ENCODE data around the gene RUNX1.
"Not testable (repeated sequence)": the region's sequence is repeated elsewhere in the genome, so short reads cannot be mapped to it uniquely, and the experiment has no call there.

The RUNX1 gene

DNA sequence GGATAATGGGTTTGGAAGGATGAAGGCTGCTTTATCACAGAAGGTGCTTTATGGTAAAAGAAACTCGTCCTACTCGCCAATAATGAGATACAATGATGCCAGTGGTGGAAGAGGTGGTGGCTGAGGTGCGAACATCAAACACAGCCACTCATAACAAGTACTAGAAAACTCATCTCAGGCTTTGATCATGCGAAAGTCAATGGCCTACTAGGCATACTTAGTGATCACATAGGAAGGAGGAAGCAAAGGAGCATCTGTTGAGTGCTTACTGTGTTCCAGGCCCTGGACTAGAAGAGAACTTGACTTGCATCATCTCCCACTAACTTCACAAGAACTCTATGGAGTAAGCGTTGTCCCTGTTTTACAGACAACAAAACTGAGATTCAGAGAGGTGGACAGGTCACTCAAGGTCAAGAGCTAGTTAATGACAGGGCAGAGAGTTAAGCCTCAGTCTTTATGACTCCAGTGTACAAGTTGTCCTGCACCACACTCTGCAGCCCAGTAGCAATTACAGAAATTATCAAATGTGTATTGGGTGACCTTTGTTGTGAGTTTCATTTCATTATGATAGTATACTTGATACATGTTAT is 33.6 kb downstream of the RUNX1 start:
- DNase-seq = peak; percentile 43

DNA sequence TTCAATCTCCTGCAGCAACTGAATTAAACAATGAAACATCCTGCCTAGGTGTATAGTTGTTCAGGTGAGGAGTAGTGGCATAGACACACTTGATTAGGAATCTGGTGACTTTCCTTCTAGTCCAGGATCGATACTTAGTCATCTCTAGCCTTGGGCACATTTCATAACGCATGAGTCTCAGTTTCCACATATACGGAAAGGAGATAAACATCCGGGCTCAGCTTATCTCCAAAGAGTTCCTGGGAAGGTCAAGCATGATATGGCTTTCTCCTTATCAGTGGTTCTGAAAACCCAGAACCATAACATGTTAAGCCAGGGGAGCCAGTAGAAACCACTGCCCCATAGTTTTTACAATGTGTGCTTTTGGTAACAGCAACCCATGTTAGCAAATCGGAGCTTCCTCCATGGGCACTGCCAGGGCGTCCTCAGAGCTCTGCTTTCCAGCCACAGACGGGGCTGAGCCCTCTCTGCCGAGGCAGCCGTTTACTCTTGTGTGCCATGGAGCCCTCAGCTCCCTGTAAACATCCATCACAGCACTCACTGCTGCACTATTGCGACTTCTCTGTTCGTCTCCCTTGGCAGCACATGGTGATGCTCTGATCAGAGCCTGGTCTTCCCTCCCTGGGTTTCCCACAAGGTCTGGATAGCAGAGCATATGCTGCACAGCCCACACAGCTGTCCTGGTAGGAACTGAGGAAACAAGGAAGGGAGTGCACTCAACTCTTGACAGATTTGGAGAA is 34.6 kb downstream of the RUNX1 start:
- DNase-seq = no peak

DNA sequence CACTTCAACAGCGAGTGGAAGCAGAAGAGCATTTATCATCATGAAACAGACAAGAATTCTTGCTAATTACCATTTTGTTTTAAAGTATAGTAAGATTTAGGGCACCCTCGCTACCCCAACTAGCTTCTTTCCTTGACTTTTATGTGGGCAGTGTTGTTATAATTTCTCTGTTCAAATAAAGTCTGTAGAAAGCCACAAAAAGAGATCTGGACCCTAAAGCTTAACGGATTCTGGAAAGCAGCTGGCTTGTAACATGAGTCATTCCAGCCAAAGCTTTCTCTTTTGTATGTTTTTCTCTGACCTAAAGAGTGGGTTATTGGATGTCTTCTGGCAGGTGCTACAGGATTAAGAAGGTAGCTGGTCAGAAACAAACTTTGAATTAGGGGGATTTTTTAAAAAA is 37.4 kb downstream of the RUNX1 start:
- no peak for DNase-seq

DNA sequence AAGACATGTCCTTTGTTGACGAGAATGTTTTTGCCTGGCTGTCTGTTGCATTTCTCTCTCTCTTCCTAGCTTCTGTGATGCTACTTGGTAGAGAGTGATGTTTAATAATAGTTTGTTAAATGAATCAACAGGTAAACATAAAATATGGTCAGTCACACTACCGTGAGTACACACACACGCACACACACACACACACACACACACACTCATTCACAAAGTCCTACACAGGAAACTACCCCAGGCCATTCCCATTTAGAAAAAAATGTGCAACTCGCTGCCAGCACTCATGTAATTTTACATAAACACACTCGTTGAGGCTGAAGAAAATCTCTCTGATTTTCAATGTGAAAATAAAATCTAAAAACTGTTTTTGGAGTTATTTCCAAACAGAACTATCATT is 38.7 kb downstream of the RUNX1 start:
- no peak for DNase-seq

DNA sequence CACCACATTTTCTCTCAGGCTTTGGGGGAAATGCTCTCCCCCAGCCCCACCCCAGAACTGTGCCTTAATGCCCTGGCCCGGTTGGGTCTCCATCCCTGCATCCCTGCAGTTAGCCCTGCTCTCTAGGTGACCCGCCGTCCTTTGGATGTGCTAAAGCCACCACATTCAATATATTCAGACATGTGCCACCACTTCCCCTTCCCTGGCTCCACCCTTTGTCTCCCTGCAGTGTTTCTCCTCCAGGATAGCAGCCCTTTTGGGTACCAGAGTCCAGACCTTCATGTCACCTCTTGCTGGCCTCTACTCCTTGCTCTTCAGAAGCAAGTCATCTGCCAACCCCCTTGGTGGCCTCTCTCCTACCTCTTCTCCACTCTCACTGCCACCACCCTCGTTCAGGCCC is 41.8 kb downstream of the RUNX1 start:
- no peak for DNase-seq

DNA sequence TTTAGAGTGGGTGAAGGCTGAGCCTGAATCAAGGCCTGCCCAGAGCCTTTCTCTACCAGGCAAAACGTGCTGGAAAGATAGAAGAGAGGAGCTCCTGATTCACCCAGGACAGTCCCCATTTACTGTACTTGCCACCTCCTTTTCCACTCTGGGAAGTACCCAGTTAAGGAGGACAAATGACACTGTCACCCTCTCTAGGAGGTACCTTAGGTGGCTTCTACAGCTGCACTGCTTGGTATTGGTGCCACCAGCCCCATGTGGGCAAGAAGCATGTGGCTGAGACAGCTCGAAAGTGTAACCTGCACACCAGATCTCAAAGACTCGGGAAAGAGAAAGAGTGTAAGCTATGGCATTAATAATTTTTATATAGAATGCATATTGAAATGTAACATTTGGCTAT is 42.3 kb downstream of the RUNX1 start:
- DNase-seq = no peak

DNA sequence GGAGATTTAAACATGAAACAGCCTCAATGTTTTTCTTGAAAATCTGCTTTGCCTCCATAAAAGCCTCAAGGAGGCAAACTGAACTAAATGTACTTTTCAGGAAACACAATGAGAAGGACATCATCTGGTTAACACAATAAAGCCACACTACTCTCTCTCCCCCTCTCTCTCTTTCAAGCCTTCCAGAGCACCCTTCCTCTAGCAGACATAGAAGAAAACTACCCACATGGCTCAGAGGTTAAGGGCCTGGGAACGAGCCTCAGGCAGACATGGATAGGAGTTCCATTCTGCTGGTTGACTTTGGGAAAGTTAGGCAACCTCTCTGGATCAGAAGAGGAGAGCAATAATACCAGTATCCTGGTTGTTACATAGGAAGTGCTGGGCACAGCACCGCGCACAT is 42.9 kb downstream of the RUNX1 start:
- no peak for DNase-seq

DNA sequence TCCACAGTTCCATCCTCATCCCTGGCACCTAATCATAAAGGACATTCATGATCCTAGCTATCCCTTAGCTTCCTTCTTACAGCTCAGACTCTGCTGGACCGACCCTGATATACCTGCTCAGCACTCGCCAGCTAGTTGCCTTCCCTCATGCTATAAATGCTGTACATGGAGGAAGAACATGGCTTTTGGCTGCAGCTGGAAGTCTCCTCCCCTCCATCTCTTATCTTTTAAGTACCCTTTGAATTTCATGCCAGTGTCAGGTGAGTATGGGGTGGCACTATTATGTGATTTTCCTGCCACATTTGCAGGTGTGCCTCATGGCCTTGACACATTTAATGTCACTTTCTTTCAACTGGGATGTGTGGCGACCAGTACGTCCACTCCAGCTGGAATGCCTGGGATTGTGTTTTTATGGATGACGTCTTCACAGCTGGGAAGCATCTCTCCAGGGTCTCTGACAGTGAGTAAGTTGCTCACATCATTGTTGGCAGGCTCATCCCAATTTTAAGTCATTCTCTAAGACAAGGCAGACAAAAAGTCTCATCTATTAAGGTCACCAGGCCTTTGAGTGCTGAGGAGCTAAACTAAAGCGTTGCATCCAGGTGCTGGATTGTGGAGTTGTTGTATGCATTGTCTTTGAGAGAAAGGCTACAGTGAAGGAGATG is 43.4 kb downstream of the RUNX1 start:
- no peak for DNase-seq

DNA sequence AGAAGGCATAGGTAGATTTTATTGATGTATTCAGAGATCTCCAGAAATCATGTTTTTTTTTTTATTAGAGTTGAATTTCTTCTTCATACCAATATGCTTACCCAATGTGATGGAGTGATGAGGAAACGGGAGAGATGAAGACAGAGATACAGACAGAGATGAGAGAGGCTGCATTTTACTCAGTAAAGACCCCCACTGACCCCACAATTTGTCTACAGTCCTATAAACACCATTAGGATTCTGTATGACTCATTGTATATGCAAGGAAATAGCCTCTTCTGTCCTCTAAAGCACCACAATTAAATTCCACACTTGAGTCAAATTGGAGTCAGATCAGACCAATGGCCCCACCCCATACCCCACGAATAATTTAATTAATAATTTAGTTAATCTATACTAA is 44.0 kb downstream of the RUNX1 start:
- DNase-seq = no peak

DNA sequence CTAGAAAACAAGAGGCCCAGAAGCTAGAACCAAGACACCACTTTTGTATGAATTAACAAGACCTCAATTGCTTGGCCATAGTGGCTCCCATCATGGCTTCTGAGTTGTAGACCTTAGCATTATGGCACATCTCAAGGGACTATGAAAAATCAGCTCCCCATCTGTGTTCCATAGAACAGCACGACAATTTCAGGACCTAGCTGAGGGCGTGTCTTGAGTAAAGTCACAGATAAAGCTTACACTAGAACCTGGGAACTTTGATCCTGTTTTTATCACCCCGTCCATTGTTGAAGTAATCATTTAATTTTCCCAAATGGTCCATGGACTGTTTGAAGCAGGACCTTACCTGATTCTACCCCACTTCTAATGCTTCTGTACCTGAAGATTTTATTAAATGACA is 44.8 kb downstream of the RUNX1 start:
- no peak for DNase-seq

DNA sequence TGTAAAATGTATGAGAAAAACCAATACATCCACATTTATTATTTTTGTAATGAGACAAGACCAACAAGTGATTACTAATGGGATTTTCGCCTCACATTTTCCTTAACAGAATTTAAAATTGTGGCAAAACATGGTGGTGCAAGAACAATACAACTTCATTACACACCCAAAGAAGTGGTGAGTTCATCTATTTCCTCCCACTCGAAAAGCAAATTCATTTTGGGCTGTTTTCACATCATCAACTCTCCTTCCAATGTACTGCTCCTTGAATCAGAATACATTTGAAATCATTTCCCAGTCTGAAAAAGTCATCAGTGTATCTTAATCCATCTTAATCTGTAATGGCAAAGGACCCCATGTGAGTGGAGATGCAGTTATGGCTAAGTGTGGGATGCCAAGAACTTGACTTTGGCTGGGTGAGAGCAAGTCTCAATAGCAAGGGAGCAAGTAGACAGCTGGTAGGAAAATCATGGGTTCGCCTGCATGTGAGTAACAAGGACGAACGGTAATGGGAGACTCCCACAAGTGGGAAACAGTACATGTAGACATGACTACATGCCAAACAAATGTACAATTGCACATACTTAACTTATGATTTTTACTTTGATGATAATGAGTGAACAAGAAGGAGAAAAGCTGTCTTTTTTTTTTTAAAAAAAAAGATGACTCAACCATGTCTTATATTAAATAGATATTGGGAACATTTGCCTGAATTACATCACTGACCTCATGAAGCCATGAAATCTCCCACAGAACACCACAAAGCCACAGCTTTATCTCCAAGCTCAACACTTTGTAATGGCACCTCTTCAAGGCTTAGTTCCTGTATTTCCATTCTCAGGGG is 46.0 kb downstream of the RUNX1 start:
- no peak for DNase-seq

DNA sequence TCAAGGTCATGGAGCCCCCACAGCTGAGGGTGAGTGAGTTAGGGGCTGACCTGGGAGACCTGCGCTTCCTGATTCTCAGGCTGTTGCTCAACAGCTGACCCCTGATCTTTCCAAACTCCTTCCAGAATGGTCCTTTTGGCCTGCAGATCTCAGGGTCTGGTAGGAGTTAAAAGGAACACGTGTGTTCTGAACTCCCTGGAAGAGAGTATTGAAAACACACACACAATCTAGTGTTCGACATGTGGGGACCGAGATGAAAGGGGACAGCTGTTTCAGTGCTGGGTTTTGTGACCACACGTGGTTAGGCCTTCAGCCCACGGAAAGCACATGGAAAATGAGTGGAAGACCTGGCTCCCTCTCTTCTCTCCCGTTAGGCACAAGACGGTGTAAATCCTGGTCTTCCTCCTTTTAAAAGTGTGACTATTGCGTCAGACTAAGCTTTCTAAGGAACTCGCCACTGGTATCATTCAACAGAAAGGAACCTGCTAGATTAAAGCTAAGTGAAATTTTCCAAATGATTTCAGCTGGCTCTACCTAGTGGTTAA is 49.6 kb downstream of the RUNX1 start:
- DNase-seq = no peak

DNA sequence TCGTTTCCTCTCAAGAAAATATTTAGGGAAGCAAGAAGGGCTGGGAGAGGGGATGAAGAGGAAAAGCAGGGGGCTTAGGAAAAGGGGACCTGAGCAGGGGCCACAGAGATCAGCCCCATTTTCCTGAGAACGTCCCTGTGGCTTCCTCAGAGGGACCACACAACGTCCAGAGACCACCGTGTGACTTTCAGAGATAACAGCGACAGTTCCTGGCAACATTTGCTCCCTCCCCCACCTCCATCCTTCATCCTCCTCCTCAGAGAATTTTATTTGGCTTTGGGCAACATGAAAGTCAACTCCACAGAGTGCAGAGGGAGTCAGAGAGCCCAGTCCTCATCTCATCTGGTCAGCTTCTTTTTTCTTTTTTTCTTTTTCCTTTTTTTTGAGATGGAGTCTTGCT is 50.9 kb downstream of the RUNX1 start:
- DNase-seq = no peak

DNA sequence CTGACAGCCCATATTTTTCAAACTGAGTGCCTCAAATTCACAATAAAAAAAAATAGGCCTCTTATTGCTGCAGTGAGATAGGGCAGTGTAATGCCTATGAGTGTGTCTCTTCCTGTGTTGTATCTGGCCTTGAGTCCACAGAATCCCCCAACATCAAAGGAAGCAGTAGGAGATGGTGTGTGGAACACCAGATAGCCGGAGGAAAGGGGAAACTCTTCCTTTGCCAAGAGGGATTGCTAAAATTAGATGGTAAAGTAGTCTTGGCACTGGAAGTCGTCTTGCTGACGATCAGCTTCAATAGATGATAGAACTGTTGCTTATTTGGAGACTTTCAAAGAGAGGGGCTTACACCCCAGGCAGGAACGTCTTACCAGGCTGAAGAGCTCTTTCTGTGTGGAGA is 51.8 kb downstream of the RUNX1 start:
- no peak for DNase-seq

DNA sequence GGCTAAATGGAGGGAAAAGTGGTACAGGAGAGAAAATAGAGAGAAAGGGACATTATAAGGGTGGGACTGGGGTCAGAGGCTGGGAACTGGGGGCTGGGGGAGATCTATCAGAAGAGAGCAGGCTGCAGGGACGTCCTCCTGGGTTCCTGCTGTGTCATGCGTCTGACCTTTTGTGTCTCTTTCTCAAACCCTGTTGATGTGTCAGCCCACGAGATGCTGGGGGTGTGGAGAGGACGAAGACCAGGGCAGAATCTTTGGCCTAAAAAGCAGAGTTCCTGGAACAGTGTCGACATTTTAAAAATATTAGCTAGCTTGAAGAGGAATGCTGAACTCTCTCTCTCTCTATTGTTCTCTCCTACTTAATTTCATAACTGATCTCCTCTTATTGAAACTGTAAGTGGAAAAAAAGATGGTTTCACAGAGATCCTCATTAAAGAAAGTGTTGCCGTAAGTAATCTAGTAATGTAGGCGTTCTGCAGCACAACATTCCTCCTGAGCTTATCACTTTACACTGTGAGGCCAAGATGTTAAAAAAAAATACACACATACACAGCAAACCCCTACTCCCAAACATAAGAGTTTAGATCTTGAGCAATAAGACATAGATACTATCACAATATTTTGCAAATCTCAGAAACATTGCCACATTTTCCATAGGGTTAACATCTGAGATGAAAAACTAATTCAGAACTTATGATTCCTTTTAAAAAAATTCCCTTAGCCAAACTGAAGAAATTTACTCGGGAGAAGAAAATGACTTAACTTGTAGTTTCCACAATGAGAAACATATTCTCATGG is 52.6 kb downstream of the RUNX1 start:
- no peak for DNase-seq

DNA sequence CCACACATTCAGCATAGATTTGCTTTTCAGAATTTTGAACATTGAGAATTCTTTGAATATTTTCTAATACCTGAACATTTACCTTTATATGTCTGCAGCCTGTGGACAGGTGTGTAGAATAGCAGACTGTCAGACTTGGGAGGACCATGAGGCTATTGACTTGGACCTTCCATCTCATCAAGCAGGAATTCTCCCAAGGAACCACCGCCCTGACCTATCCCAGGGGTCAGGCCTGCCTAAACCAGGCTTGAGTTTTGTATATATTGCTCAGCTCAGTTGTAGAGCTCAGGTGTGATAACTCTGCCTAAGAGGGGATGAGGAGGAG is 53.2 kb downstream of the RUNX1 start:
- no peak for DNase-seq

DNA sequence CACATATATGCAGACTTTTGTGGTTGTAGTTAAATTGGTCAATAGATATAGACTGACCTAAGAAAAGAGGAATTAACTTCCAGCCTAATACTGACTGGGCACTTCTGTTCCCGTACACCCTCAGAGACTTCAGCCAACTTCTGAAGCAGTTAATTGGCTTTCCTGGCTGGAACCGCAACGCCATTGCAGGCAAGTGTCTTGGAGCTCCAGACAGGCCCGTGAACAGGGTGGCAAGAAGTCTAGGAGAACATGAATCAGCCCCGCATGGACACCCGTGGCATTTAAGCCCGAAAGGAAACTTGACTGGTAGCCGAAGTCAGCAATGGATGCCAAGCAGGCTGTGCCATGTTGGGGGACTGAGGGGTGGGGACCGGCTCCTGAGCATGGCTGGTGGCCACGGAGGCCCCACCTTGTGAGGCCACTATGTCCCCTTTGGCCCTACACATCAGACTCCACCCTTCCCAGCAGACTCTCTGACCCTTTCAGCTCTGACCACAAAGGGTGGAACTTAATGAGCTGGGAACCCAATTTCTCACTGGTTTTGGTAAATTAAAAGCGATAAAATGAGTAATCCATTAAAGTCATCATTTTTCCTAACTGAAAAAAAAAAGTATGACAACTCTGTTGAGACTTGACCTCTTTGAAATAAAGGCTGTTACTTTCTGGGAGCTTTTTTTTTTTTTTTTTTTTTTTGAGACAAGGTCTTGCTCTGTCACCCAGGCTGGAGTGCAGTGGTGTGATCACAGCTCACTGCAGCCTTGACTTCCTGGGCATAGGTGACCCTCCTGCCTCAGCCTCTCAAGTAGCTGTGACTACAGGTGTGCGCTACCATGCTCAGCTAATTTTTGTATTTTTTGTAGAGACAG is 54.1 kb downstream of the RUNX1 start:
- no peak for DNase-seq

DNA sequence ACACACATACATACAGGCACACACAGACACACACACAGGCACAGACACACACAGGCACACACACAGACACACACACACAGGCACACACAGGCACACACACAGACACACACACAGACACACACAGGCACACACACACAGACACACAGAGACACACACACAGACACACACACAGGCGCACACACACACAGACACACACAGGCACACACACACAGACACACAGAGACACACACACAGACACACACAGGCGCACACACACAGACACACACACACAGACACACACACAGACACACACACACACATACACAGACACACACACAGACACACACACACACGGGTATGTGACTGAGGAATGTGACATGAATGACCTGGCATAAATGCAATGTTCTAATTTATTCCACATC is 55.6 kb downstream of the RUNX1 start:
- DNase-seq = not testable (repeated sequence)

DNA sequence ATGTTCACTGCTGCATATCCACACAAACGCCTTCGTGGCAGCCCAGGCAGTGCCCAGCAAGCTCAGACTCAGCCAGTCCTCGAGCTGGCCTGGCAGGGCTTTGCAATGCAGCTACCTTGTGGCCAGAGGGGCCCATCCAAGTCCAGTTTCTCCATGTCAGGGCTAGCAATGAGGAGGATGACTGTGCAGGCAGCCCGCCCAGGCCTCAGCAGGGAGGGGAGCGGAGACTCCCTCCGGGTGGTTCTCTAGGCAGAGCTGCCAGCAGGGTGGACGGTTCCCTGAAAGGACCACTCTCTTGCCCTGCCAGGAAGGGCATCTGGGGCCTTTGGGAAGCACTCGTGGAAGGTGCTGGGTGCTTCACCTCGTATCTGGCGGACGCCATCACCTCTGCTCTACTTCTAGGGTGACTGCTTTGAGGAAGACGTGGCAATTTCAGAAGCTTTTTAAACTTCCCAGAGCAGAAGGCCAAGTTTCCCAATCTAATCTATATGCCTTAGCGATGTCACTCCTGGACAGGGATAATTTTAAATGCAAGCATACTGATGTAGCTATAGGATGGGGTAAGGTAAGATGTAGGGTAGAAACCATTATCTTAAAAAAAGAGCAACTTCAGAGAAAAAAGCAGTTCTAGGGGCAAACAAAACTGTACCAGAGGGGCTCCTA is 56.2 kb downstream of the RUNX1 start:
- no peak for DNase-seq

DNA sequence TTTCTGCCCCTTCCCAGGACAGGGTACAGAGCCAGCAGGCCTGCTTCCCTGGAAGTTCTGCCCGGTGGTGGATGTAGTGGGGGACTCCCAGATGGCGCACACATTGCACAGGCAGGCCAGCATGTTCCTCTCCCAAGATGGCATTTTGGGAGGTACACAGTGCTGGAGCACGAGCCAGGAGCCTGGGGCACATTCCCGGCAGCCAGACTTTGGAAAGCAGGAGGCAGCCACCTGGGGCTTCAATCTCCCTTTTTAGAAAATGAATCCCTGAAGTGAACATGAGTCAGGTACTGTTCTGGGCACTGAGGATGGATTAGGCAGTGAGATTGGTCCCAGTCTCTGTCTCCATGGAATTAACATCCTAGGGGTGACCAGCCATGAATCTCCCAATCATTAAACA is 56.9 kb downstream of the RUNX1 start:
- DNase-seq = no peak

DNA sequence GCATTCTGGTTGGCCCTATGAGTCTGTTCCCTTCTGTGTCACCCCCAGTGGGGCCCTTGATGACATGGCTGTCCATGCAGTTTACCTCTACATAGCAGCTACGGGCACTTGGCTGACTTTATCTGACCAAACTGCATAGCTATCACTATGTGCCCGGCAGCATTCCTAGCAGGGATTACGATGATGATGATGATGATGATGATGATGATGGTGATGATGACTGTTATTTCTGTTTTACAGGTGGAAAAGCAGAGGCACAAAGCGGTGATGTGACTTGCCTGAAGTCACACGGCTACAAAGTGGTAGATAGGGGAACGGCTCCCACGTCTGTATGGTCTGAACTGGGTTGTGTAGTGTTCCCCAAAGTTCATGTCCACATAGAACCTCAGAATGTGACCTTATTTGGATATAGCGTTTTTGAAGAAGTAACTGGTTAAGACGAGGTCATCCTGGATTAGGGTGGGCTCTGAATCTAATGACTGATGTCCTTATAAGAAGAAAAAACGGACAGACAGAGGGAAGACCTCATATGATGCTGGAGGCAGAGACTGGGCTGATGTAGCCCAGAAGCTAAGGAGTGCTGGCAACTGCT is 57.6 kb downstream of the RUNX1 start:
- DNase-seq = no peak
